Glutamatergic neuron (in vitro differentiated cells): Measurements from ENCODE around the gene RELA. TPM values are rescaled to one million over a fixed set of nuclear protein-coding genes. Genes with fewer than 3 reads are reported as not detected.

Experiments used
- DNase-seq: peaks from one replicate; pipeline ENCODE4 v3.0.0; 2022
- H3K27ac Mint-ChIP-seq: one replicate; pipeline ENCODE4 v1.8.0; 2020; ENCODE audit warnings: mild to moderate bottlenecking, mixed read lengths, inconsistent platforms; ENCODE audit not compliant: unreplicated experiment
- H3K27me3 Mint-ChIP-seq: one replicate; pipeline ENCODE4 v1.8.0; 2020; ENCODE audit warnings: mild to moderate bottlenecking, moderate library complexity, mixed read lengths, inconsistent platforms; ENCODE audit not compliant: unreplicated experiment
- H3K36me3 Mint-ChIP-seq: one replicate; pipeline ENCODE4 v1.8.0; 2020; ENCODE audit warnings: mild to moderate bottlenecking, mixed read lengths, inconsistent platforms; ENCODE audit not compliant: unreplicated experiment
- H3K4me1 Mint-ChIP-seq: one replicate; pipeline ENCODE4 v1.8.0; 2020; ENCODE audit warnings: mild to moderate bottlenecking, low read depth, mixed read lengths, inconsistent platforms; ENCODE audit not compliant: unreplicated experiment
- H3K4me3 Mint-ChIP-seq: one replicate; pipeline ENCODE4 v1.8.0; 2020; ENCODE audit warnings: mild to moderate bottlenecking, mixed read lengths, inconsistent platforms; ENCODE audit not compliant: unreplicated experiment
- H3K9me3 Mint-ChIP-seq: one replicate; pipeline ENCODE4 v1.8.0; 2020; ENCODE audit warnings: mild to moderate bottlenecking, moderate library complexity, mixed read lengths, inconsistent platforms; ENCODE audit not compliant: unreplicated experiment
- total RNA-seq: library from RNA; stranded (reverse); fragmentation: NEBNext Ultra II Directional; extraction: Animal tissue kit (Norgen Biotek cat#: 25700); gene quantifications from one replicate; pipeline ENCODE4 v1.2.1, GENCODE V29; 2021; ENCODE audit not compliant: unreplicated experiment
- TF ChIP-seq, protein P1 (sequence below): fragments of 200-600 bp; sonication (generic); IDR thresholded peaks from one replicate; pipeline ENCODE4 v1.5.0; 2021; ENCODE audit not compliant: partially characterized antibody, unreplicated experiment

Gene RELA
- total RNA-seq, 1 donor from 2014 or later: 61.2 TPM

DNA sequence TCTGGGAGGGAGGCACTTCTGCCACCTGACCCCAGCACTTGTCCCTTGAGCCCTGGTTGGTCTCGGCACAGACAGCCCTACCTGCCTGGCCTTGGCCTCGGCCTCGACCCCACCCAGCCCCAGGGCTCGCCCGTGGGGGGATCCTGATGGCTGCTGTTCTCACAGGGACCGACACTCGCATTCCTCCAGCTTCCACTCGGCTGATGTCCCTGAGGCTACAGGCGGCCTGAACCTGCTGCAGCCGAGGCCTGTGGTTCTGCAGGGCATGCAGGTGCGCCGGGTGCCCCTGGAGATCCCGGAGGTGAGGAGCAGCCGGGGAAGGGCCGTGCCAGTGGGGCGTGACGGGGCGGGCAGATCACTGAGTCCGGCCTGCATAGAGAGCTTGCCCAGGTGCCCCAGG, 42.0 kb downstream of the RELA start:
- Mint-ChIP-seq H3K27ac (no peak overlapping the region), H3K36me3 (no peaks in the 10 kb centered on the region), H3K9me3 (peaks cover 7% of the 10 kb centered on the region), H3K27me3 (peaks cover 13% of the 10 kb centered on the region), H3K4me3 (no peak overlapping the region), H3K4me1 (peaks cover 6% of the 10 kb centered on the region)
- no peak for DNase-seq
- TF ChIP-seq, protein P1, sequence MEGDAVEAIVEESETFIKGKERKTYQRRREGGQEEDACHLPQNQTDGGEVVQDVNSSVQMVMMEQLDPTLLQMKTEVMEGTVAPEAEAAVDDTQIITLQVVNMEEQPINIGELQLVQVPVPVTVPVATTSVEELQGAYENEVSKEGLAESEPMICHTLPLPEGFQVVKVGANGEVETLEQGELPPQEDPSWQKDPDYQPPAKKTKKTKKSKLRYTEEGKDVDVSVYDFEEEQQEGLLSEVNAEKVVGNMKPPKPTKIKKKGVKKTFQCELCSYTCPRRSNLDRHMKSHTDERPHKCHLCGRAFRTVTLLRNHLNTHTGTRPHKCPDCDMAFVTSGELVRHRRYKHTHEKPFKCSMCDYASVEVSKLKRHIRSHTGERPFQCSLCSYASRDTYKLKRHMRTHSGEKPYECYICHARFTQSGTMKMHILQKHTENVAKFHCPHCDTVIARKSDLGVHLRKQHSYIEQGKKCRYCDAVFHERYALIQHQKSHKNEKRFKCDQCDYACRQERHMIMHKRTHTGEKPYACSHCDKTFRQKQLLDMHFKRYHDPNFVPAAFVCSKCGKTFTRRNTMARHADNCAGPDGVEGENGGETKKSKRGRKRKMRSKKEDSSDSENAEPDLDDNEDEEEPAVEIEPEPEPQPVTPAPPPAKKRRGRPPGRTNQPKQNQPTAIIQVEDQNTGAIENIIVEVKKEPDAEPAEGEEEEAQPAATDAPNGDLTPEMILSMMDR: no peak

- Mint-ChIP-seq H3K9me3 (peaks cover 14% of the 10 kb centered on the region), H3K4me3 (no peak overlapping the region), H3K4me1 (peaks cover 6% of the 10 kb centered on the region), H3K27me3 (peaks cover 17% of the 10 kb centered on the region), H3K27ac (no peak overlapping the region), H3K36me3 (no peaks in the 10 kb centered on the region)
- DNase-seq: no peak
- TF ChIP-seq, protein P1: no peak
Observed at GRCh38 chr11:65619281-65619928, 43.3 kb downstream of the RELA start.

DNA sequence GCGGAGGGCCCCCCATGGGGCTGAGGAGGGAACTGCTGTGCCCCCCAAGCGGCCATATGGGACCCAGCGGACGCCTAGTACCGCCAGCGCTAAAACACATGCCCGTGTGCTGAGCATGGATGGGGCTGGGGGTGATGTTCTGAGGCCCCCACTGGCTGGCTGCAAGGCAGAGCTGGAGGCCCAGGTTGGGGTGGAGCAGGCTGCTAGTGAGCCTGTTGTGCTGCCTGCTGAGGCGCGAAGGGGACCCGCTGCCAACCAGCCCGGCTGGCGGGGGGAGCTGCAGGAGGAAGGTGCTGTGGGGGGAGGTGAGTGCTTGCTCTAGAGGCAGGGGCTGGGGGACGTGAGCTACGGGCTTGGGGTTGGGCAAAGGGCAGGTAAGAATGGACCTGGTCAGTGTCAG, 44.0 kb downstream of the RELA start:
- Mint-ChIP-seq H3K9me3 (peaks cover 14% of the 10 kb centered on the region), H3K27ac (no peak overlapping the region), H3K27me3 (peaks cover 17% of the 10 kb centered on the region), H3K4me3 (no peak overlapping the region), H3K36me3 (no peaks in the 10 kb centered on the region), H3K4me1 (peaks cover 6% of the 10 kb centered on the region)
- DNase-seq: no peak
- TF ChIP-seq, protein P1: no peak

DNA sequence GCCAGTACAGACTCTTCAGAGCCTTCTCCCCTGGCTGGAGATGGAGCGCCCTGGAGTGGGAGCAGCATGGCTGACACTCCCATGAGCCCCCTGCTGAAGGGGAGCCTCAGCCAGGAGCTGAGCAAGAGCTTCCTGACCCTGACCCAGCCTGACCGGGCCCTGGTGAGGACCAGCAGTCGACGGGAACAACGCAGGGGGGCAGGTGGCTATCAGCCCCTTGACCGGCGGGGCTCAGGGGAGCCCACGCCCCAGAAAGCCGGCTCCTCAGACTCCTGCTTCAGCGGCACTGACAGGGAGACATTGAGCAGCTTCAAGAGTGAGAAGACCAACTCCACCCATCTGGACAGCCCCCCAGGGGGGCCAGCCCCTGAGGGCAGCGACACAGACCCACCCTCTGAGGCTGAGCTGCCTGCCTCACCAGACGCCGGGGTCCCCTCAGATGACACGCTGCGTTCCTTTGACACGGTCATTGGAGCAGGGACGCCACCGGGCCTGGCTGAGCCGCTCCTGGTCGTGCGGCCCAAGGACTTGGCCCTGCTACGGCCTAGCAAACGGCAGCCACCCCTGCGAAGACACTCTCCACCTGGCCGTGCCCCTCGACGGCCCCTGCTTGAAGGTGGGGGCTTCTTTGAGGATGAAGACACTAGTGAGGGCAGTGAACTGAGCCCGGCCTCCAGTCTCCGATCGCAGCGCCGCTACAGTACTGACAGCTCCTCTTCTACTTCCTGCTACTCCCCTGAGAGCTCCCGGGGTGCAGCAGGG, 44.5 kb downstream of the RELA start:
- Mint-ChIP-seq H3K27ac (no peak overlapping the region), H3K4me1 (peaks cover 6% of the 10 kb centered on the region), H3K9me3 (peaks cover 14% of the 10 kb centered on the region), H3K27me3 (peaks cover 17% of the 10 kb centered on the region), H3K36me3 (no peaks in the 10 kb centered on the region), H3K4me3 (no peak overlapping the region)
- DNase-seq: no peak
- TF ChIP-seq, protein P1: no peak
